HG03045 (cell line): ENCODE data around the gene NPLOC4.

ENCODE experiments used
- ATAC-seq: cut with Tn5 transposase; IDR thresholded peaks from one replicate; pipeline ENCODE4 v1.9.1; 2021; ENCODE audit warnings: mild to moderate bottlenecking, moderate library complexity; ENCODE audit not compliant: unreplicated experiment

The NPLOC4 gene

GRCh38 chr17:81509972-81510784, 126.7 kb downstream of the NPLOC4 start:
- ATAC-seq: no peak

GRCh38 chr17:81509207-81509971, 127.5 kb downstream of the NPLOC4 start:
- ATAC-seq: no peak

- ATAC-seq: no peak
Observed at GRCh38 chr17:81508639-81509206, 128.2 kb downstream of the NPLOC4 start.
